HG03025 (cell line): Measurements from ENCODE around the gene PGM5.
"Not testable (repeated sequence)": the region's sequence is repeated elsewhere in the genome, so short reads cannot be mapped to it uniquely, and the experiment has no call there.

Experiments
- ATAC-seq: cut with Tn5 transposase; IDR thresholded peaks from one replicate; pipeline ENCODE4 v1.9.1; 2021; ENCODE audit warnings: mild to moderate bottlenecking, moderate library complexity; ENCODE audit not compliant: unreplicated experiment, low FRiP score

Gene PGM5

DNA sequence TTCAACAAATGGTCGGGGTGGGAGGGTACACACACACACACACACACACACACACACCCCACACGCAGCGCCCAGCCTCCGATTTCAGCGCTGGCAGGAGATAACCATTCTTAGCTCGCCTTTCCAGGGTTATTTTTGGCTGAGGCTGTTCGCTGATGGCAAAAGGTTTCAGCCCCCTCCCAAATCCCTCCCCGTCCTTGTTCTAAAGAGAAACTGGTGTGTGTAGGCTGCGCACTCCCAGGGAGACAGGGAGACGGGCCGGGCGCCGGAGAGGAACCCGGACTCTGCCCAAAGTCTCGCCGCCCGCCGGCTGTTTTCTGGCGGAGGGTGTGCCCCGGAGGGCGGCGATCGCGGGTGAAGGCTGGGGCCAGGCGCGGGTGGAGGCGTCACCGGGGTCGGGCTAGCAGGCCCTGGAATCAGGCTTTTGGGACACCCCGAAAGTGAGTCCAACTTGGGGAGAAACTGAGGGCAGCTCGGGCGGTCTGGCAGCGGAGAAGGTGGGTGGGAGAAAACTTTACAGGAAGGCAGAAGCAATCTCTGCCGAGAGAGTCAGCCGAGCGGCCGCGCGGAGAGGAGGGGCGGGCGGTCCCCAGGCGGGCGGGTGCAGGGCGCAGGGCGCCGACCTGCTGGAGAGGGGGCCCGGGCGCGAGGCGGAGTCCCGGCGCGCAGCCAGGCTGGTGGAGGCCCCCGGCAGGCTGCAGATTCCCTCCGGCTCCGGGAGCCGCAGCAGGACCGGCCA, at the start of gene PGM5:
TSS of gene PGM5 (plus strand) at position 232 of the 739 bp plus-strand sequence. CDS start 517 bp downstream, outside the sequence.
- ATAC-seq: not testable (repeated sequence)

DNA sequence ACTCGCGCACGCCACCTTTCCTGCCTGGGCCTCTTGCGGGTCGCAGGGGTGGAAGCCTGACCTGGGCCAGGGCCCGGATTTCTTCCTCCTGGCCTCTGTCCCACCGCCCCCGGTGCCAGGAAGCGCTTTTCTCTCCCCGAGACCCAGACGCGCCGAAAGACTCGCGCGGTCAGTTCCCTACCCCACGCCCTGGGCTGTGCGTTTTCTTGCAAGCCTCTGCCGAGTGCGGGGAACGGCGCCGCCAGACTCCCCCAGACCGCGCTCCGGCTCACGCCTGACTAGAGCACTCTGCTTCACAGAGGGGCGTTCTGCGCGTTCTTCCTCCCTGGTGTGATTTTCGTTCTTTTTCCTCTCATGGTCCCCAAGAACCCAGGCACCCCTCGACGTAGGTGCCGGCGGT, 49.3 kb upstream of the PGM5 start:
- ATAC-seq: not testable (repeated sequence)

DNA sequence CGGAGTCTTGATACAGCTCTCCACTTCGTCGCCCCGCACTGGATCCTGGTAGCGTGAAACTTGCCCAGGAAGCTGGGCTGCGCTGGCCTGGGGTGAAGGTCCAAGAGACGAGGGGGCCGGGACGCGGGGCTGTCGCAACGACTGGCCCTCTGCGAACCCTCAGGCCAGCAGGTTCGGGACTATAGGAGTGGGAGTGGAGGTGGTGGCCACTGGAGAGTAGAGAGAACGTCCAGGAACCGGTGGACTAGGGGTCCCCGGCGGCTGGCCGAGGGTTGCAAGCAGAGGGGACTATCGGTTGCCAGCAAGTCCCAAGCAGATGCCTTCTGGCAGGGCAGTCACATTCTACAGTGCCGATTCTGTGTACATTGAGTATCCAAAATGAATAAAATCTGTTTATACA, 48.8 kb upstream of the PGM5 start:
- not testable (repeated sequence) for ATAC-seq

DNA sequence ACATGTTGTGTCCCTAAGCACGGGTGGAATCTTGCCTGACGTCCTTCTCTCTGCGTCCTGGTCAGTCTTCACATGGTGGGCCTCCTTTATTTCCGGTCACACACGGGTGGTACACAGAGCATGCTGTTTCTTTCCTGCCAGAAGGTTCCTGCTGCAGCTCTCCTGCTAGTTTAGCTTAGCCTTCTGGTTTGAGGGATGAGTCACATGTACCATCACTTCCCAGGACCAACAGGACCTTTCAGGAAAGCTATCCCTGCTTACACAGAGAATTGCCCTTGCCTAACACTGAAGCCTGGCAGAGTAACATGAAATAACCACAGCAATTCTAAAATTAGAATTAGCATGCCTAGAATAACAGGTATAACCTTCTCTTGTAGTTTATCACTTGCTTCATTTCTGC, 45.2 kb upstream of the PGM5 start:
- not testable (repeated sequence) for ATAC-seq

DNA sequence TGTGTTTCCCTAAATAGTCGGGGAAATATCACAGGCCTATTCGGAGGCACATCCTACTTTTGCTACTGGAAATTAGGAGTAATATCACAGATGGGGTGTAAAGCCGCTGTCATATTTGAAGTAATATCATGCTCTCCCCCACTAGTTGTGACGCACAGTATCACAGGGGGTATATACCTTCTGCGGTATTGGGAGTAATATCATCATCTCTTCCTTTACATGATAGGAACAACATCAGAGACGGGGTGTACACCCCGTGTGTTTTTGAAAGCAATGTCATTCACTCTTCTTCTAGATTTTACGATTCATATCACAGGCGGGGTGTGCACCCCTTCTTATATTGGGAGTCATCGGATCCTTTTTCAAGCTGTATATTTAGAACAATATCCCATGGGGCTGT, 38.2 kb upstream of the PGM5 start:
- not testable (repeated sequence) for ATAC-seq

DNA sequence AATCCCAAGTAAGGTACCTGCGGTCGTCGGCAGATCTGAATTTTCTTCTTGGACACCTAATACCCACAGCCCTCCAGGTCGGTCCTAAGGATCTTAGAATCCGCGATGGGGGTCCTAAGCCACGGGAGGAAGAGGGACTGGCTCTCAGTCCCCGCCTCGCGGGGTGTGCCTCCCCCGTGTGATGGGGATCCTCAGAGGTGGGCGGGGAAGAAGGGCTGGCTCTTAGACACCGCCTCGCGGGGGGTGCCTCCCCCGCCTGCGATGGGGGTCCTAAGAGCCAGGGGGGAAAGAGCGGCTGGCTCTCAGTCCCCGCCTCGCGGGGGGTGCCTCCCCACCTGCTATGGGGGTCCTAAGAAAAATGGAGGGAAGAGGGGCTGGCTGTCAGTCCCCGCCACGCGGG, 32.7 kb upstream of the PGM5 start:
- not testable (repeated sequence) for ATAC-seq

DNA sequence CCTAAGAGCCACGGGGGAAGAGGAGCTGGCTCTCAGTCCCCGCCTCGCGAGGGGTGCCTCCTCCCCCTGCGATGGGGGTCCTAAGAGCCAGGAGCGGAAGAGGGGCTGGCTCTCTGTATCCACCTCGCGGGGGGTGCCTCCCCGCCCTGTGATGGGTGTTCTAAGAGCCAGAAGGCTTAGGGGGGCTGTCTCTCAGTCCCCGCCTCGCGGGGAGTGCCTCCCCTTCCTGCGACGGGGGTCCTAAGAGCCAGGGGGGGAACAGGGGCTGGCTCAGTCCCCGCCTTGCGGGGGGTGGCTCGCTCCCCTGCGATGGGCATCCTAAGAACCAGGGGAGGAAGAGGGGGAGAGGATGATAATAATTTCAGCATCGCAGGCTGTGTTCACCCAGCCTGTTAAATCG, 31.9 kb upstream of the PGM5 start:
- ATAC-seq: not testable (repeated sequence)

DNA sequence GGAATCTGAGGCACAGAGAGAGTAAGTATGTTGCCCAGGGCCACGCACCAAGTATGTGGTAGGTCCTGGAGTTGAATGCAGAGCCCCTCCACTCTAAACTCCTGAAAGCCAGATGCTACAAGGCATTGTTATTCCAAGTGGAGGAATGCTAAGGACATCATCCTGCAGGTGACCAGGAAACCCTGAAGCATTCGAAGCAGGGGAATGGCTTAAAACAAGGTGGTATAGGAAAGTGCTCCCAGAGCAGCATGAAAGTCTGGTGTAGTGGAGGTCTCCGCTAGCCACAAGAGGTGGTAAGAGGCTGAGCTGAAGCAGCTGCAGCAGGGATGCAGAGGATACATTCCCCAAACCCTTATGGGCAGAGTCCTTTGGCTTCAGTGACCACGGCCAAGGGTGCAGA, 27.3 kb upstream of the PGM5 start:
- not testable (repeated sequence) for ATAC-seq

DNA sequence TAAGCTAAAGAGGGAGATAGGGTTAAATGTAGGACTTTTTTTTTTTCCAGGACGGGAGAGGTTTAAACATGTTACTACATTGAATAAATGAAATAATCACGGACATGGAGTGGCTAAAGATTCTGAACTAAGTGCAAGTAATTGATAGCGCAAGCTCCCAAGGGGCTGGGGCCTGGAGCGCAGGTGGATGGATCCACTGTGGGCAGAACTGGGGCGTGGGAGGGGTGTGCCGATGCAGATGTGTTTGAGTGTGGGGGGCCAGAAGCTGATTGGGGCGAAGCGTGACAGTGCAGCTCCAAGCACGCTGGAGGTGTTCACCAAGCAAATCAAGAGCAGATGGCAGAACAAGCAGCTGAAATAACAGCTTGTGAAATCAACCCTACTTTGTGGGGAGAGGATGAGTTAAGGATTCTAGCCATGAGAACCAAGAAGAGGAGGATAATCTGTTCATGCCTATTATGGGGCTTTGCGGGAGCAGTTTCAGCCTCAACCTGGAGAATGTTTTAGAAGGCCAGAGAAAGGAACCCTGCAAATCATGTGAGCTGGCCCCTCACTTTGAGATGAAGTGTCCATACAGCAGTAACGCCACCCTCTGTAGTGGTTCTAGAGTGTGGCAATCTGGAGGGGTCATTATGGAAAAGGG, 25.8 kb upstream of the PGM5 start:
- ATAC-seq: not testable (repeated sequence)

DNA sequence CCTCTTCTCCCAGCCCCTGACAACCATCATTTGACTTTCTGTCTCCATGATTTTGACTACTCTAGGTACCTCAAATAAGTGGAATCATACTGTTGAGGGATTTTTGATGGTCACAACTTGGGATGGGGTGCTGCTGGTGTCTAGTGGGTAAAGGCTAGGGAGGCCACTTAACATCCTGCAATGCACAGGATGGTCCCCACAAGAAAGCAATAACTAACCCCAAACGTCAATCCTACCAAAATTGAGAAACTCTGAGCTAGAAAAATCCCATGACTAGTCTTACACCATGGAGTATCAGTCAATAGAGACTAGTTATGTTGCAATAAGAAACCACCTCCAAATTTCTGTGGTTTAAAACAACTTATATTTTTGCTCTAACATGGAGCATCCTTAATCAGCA, 24.3 kb upstream of the PGM5 start:
- ATAC-seq: not testable (repeated sequence)

DNA sequence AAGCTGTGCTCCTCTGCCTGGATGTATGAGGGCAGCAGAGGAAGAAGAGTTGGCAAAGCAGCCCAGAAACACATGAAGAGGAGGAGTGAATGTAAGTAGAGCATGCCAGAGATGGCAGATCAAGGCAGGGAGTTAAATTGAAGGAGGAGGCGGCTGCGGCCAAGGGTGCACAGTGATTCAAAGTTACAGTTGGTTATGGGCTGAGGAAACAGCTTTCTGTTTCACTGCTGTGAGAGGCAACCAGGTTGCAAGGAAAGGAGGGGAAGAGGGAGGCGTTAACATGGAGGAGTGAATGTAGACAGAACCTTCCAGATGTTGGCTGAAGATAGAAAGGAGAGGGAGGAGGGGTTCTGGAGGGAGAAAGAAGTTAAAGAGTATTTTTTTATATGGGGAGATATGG, 20.5 kb upstream of the PGM5 start:
- not testable (repeated sequence) for ATAC-seq

DNA sequence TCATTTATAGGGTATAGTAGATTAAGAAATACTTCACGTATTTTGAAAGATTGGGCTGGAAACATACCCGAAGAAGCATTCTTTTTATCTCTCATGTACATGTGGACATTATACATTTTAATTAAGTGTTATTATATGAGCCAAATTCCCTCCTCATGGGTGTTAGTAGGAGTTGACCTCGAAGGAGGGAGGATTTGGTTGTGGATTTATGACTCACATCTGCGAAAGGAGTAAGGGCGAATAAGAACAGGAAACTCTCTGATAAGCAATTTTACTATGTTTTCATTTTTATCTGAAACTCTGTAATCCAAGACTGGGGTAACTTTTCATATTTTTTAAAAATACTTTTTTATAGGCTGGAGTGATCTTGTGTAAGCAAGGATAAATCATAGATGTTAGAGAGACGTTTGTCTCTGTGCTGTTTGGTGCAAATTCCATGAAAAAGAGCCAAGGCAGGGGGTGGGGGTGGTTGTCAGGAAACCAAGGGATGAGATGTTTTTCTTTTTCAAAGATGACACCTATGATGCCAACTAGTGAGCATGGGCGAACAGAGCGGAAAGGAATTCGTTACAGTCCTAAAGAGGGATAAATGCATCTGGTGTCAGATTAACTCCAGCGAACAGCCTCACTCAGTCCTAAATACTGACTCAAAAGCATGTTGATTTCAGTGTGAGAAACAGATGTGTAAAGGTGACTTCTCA, 19.6 kb upstream of the PGM5 start:
- ATAC-seq: not testable (repeated sequence)

DNA sequence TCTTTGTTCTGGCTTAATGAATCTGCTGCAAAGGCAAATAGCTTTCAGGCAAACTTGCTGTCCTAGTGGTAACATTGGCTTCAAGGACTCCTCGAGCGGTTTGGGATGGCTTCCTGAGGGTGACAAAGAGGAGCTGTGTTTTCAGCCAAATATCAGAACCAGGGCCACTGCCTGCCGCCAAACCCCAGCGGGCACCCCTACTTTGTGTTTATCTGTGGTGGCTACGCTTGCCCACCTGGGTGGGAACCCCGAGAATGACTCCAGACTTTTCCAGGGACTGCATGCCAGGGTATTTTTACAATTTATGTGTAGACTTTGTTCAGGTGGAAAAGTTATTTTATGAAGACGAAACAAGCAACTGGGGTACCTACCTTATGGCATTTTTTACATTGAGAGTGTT, 18.4 kb upstream of the PGM5 start:
- not testable (repeated sequence) for ATAC-seq

DNA sequence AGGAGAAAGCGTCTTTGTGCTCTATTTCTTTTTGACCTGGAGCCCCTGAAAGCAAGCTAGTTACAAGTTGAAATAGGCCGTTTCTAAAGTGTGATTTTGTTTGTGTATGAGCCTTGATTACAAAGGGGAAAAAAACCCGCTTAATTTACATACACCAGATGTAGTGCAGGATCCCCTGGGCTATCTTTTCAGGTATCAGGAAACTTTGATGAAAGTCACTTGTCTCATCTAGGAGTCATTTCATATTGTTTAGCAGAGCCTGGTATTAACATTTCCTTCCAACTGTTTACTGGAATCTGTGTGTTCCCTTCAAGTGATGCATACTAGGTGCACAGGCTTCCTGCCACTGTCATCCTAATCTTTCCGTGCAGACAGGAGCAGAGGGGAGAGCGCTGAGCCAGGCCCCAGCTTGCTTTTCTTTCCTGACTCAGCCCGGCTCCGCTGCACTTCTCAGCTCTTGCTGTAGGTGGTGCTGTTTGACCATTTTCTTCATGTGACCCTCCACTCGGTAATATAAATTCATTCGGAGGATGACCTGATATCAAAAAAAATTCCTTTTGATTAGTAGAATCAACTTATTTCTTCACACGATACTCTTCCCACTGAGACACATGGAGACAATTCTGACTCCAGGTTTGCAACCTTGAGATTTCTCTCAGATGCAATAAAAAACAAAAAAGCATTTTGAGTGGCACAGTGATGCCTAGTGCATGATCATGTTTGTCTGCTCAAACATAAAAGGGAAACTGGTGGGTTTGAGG, 14.0 kb upstream of the PGM5 start:
- peak; percentile 78 for ATAC-seq

DNA sequence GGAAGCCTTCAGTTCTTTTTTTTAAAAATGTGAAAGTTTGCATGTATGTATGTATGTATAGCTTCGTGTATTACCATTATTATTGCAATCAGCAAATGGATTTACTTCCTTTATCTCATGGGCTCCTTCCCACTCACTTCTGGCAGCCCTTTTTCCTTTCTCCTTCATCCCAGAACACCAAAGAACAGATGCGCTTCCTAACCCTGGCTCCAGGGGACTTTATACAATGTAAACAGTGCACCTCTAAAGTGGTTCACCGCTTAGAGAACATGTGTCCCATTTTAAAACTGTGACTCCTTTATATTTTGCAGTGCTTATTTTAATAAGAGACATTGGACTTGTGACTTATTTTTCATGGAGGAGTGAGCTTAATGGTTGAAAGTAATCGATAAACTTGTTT, 13.2 kb upstream of the PGM5 start:
- ATAC-seq: not testable (repeated sequence)

DNA sequence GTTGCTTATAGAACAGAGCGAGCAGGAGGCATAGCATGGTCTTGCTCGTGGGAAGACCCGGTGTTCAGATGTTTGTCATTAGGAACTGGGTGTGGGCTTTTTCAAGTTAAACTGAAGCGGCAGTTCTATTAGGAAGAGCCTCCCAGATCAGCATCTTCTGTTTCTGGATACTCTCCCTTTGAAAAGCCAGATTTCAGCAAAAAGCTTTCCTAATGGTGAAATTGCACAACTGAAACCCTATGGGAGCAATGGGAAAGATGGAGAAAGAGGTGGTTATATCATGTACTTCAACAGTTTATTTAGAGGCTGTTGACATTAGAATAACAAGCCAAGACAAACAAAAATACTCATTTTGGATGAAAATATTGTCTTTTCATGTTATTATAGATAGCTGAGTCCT, 12.4 kb upstream of the PGM5 start:
- not testable (repeated sequence) for ATAC-seq

DNA sequence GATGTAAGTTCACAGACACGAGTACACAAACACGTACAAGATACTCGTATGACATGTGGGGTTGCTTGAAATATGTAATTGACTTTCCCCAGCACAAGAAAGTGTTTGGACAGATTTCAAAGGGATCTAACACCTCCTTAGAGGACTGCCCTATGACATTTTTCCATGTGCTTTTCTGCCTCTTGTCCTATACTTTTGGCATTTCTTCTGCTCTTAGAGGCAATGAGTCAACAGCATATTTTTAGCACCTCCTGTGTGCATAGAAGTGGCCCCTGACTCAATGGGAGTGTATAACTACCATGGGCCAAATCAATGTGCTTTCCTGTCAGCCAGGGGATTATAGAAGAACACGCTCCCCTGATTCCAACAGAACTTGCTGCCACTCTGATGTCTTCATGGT, 4.7 kb upstream of the PGM5 start:
- ATAC-seq: not testable (repeated sequence)

DNA sequence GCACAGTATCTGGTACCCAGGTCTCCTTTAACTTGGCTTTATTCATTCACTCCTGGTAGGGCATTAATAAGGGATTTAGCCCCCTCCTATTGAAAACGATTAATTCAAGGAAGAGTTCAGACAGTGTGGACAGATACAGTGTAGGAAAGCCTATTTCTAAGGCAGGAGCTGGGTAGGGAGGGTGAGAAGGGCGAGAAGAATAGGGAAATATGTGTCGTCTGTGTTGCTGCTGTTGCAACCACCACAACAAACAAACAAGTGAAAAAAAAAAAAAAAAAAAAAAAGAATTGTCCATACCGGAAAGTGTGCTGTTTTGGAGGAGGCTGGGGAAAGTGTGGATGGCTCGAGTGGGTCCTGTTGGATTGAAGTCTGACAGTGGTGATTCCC, 425 bp upstream of the PGM5 start:
- ATAC-seq: not testable (repeated sequence)

DNA sequence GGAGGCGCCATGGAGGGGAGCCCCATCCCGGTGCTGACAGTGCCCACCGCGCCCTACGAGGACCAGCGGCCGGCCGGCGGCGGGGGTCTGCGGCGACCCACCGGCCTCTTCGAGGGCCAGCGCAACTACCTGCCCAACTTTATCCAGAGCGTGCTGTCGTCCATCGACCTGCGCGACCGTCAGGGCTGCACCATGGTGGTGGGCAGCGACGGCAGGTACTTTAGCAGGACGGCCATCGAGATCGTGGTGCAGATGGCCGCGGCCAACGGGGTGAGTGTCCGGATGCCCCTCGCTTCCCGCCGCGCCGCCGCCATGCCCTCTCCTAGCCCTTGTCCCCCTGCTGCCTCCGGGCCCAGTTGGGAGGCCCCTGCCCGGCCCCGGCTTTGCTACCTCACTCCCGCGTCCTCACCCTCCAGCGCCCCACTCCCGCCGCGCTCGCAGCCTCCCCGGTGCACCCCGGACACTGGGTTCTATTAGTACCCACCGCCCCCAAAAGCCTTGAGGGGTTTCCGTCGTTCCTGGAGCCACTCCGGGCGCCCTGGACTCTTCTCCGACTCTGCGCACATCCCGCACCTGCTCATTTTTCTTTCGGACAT, 806 bp downstream of the PGM5 start:
- ATAC-seq: not testable (repeated sequence)

DNA sequence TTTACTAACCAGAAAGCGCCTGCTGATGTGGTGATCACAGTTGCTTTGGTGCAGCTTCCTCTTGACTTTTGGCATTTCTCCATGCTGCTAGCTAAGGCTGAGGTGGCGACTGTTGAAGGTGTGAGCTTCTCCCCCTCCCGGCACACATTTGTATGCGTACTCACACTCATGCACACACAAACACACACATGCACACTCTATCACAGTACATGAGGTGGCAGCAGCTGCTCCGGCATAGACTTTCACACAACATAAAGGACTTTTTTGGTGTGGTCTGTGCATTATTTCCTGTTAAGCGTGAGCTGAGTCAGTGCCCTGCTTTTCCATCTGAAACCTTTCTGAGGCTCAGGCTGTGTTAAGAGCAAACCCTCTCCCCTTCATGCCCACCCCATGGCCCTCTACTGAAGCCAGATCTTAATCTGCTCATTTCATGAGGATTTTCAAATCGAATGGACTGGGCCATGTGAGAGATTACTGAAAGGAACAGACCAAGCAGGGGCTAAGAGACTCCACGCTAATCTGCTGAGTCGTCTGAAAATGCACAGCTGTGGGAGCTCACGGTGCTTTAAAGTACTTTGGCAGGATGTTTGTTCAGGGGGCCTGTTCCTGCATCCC, 10.6 kb downstream of the PGM5 start:
- not testable (repeated sequence) for ATAC-seq
